ENCODE results near the gene ARHGAP26.

ARHGAP26 gene

DNA sequence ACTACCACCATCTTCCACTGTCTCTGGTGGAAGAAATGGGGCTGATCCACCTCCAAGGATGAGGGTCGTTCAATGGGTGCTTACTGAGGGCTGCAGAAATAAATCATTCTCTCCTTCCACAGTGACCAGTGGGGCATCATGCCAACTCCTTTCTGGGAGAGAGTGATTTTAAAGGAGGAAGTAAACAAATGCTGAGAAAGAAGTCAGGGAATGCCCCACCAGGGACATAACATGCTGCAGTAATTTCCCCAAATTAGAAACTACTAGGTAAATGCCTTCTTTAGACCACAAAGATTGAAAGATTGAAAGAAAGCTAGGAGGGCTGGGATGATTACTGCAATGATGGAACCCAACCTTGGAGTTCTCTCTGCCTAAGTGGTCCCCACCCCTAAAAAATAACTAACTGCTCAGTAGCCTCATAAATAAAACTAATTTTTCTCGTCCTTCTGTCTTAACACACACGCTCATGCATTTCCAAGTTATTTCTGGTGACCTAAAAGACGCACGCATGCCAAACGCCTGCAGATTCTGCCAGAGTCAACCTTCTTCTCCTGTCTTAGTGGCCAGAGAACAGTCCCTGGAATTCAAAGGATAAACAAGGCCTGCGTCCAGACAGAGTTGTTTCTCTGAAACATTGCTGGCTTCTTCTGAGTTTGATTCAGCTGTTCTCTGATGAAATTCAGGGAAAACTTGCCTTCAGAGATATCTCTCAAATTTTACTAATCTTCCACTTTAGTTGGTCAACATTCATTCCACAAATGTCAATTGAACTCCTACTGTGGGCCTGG is 383.3 kb downstream of the ARHGAP26 start:
- no peaks in the 10 kb centered on the region for H3K27me3 ChIP-seq (ENCODE audit: control insufficient read depth, insufficient read depth, low read length)
- H3K9ac ChIP-seq (ENCODE audit: low read length), result no peak overlapping the region
- no peaks in the 10 kb centered on the region for H3K36me3 ChIP-seq (ENCODE audit: control insufficient read depth, insufficient read depth, low read length)
- H3K4me3 ChIP-seq (ENCODE audit: low read length), result no peak overlapping the region
- peaks cover 6% of the 10 kb centered on the region for H3K4me1 ChIP-seq (ENCODE audit: control insufficient read depth, insufficient read depth, low read length)
- H3K9me3 ChIP-seq (ENCODE audit: control insufficient read depth, low read length), result no peaks in the 10 kb centered on the region

DNA sequence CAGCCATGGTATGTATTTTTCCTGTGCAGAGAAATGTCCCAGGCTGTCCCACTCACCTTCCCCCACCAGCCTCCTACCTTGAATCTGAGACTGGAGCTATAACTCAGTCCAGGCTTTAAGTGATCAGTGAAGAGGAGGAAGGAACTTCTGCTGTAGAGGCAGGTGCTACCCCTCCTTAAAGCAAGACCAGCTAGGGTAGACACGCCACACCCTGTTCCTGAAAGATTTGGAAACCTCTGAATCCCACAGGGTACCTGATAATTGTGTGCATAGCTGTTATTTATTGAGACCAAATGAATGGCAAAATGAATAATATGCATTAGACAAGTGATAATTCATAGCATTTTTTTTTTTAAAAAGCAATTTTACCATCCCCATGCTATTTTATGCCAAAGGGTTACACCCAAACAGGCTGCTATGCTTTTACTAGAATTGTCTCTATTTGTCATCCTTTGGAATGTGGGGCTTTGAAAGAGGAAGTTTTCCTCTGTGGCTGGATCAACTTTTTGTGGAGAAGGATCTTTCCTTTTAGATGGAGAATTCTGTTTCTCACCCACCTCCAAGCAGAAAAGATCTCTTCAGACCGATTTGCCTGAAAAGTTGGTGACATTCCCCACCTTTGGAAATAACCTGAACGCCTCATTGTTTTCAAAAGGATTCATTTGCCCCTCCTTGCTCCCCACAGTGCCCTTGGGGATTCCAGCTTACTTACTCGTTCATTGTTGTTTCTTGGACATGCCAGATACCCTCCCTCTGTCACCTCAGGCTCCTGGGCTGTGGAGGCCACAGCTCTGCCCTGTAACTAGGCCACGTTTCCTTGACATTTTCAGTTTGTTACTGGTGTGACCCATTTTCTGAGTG is 384.6 kb downstream of the ARHGAP26 start:
- Histone ChIP-seq H3K27me3 (ENCODE audit: control insufficient read depth, insufficient read depth, low read length) (no peaks in the 10 kb centered on the region), H3K4me1 (ENCODE audit: control insufficient read depth, insufficient read depth, low read length) (peaks cover 6% of the 10 kb centered on the region), H3K9ac (ENCODE audit: low read length) (no peak overlapping the region), H3K9me3 (ENCODE audit: control insufficient read depth, low read length) (no peaks in the 10 kb centered on the region), H3K4me3 (ENCODE audit: low read length) (no peak overlapping the region), H3K36me3 (ENCODE audit: control insufficient read depth, insufficient read depth, low read length) (no peaks in the 10 kb centered on the region)

DNA sequence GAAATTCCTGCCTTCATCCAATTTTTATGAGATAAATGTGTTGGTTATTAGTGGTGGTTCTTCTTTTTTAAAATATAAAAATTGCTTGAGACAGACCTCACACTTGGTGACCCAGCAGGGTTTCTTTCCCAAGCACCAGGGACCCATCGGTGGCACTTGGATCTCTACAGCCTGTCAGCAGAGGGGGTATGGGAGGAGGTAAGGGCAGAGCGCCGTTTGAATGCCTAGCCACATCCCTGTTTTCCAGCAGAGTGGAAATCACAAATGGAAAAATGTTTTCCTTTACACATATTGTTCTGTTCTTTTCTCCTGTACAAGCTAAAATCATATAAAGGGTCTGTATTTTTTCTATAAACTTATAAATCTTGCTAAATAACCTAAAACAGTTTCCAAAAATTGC is 385.3 kb downstream of the ARHGAP26 start:
- H3K4me1 ChIP-seq (ENCODE audit: control insufficient read depth, insufficient read depth, low read length), result peaks cover 6% of the 10 kb centered on the region
- H3K27me3 ChIP-seq (ENCODE audit: control insufficient read depth, insufficient read depth, low read length), result no peaks in the 10 kb centered on the region
- H3K9me3 ChIP-seq (ENCODE audit: control insufficient read depth, low read length), result no peaks in the 10 kb centered on the region
- H3K4me3 ChIP-seq (ENCODE audit: low read length), result no peak overlapping the region
- no peaks in the 10 kb centered on the region for H3K36me3 ChIP-seq (ENCODE audit: control insufficient read depth, insufficient read depth, low read length)
- H3K9ac ChIP-seq (ENCODE audit: low read length), result no peak overlapping the region

GRCh38 chr5:143156086-143156485 is 385.9 kb downstream of the ARHGAP26 start:
- no peak overlapping the region for H3K4me3 ChIP-seq (ENCODE audit: low read length)
- H3K27me3 ChIP-seq (ENCODE audit: control insufficient read depth, insufficient read depth, low read length), result no peaks in the 10 kb centered on the region
- no peak overlapping the region for H3K9ac ChIP-seq (ENCODE audit: low read length)
- H3K4me1 ChIP-seq (ENCODE audit: control insufficient read depth, insufficient read depth, low read length), result peaks cover 6% of the 10 kb centered on the region
- no peaks in the 10 kb centered on the region for H3K36me3 ChIP-seq (ENCODE audit: control insufficient read depth, insufficient read depth, low read length)
- H3K9me3 ChIP-seq (ENCODE audit: control insufficient read depth, low read length), result no peaks in the 10 kb centered on the region

DNA sequence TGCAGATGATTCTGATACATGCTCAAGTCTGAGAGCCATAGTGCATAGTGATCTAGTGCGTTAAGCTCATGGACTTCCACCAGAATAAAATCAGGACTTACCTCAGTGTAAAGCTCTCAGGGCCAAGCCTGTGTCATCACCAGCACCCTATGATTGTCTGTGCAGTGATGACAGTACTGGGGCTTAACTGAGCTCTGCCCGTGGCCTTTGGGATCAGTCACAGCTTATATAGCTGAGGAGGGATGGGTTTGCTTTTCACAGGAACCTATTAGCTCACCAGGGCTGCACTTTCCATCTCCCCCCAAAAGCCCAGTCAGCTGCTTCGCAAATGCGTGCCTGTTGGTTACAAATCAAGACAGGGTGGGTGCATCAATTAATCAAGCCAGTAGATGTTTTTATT is 386.4 kb downstream of the ARHGAP26 start:
- peaks cover 6% of the 10 kb centered on the region for H3K4me1 ChIP-seq (ENCODE audit: control insufficient read depth, insufficient read depth, low read length)
- H3K27me3 ChIP-seq (ENCODE audit: control insufficient read depth, insufficient read depth, low read length), result no peaks in the 10 kb centered on the region
- no peak overlapping the region for H3K9ac ChIP-seq (ENCODE audit: low read length)
- no peaks in the 10 kb centered on the region for H3K9me3 ChIP-seq (ENCODE audit: control insufficient read depth, low read length)
- no peak overlapping the region for H3K4me3 ChIP-seq (ENCODE audit: low read length)
- H3K36me3 ChIP-seq (ENCODE audit: control insufficient read depth, insufficient read depth, low read length), result no peaks in the 10 kb centered on the region

- Histone ChIP-seq H3K9ac (ENCODE audit: low read length) (no peak overlapping the region), H3K36me3 (ENCODE audit: control insufficient read depth, insufficient read depth, low read length) (no peaks in the 10 kb centered on the region), H3K4me1 (ENCODE audit: control insufficient read depth, insufficient read depth, low read length) (no peaks in the 10 kb centered on the region), H3K27me3 (ENCODE audit: control insufficient read depth, insufficient read depth, low read length) (no peaks in the 10 kb centered on the region), H3K4me3 (ENCODE audit: low read length) (no peak overlapping the region), H3K9me3 (ENCODE audit: control insufficient read depth, low read length) (no peaks in the 10 kb centered on the region)
Observed at GRCh38 chr5:143159031-143159430, 388.9 kb downstream of the ARHGAP26 start.

DNA sequence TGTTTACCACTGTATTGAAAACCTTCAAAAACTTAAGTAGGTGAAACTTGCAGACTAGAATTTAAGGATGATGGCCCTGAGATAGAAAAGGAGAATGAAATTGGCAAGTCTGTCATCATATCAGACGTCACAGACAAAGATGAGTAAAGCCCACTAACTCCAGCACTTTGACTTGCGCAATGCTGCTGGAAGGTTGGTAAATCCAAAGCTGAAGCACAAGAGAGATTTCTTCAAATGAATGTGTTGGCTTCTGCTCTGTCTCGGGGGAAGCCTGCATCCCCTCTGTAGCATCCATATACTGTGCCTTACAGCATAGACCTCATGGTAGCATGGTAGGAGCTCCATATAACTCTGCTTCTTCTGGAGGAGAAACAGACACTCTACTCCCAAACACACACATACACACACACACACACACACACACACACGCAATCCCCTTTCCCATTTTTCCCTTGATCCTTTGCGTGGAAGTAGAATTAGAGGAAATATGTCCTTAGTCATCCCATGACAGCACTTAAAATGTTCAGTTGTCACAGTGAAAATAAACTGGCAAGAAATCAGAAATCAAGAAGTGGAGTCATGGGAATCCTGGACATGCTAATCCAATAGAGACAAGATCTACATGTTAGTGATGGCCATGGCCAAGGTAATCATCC is 391.8 kb downstream of the ARHGAP26 start:
- Histone ChIP-seq H3K9ac (ENCODE audit: low read length) (no peak overlapping the region), H3K36me3 (ENCODE audit: control insufficient read depth, insufficient read depth, low read length) (no peaks in the 10 kb centered on the region), H3K4me1 (ENCODE audit: control insufficient read depth, insufficient read depth, low read length) (no peaks in the 10 kb centered on the region), H3K4me3 (ENCODE audit: low read length) (no peak overlapping the region), H3K9me3 (ENCODE audit: control insufficient read depth, low read length) (no peaks in the 10 kb centered on the region), H3K27me3 (ENCODE audit: control insufficient read depth, insufficient read depth, low read length) (no peaks in the 10 kb centered on the region)

DNA sequence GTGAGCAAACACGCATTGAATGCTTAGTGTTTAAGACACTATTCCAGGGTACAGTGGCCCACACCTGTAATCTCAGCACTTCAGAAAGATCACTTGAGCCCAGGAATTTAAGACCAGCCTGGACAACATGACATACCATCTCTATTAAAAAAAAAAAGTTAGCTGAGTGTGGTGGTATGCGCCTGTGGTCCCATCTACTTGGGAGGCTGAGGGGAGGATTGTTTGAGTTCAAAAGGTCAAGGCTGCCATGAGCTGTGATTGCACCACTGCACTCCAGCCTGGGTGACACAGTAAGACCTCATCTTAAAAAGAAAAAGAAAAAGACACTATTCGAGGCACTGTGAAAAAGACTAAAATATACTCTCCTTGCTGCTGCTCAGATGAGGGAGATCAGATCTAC is 392.6 kb downstream of the ARHGAP26 start:
- no peaks in the 10 kb centered on the region for H3K9me3 ChIP-seq (ENCODE audit: control insufficient read depth, low read length)
- H3K27me3 ChIP-seq (ENCODE audit: control insufficient read depth, insufficient read depth, low read length), result no peaks in the 10 kb centered on the region
- H3K4me3 ChIP-seq (ENCODE audit: low read length), result no peak overlapping the region
- no peak overlapping the region for H3K9ac ChIP-seq (ENCODE audit: low read length)
- H3K4me1 ChIP-seq (ENCODE audit: control insufficient read depth, insufficient read depth, low read length), result no peaks in the 10 kb centered on the region
- no peaks in the 10 kb centered on the region for H3K36me3 ChIP-seq (ENCODE audit: control insufficient read depth, insufficient read depth, low read length)

GRCh38 chr5:143164557-143164956 is 394.4 kb downstream of the ARHGAP26 start:
- Histone ChIP-seq H3K4me3 (ENCODE audit: low read length) (no peak overlapping the region), H3K36me3 (ENCODE audit: control insufficient read depth, insufficient read depth, low read length) (no peaks in the 10 kb centered on the region), H3K27me3 (ENCODE audit: control insufficient read depth, insufficient read depth, low read length) (no peaks in the 10 kb centered on the region)

DNA sequence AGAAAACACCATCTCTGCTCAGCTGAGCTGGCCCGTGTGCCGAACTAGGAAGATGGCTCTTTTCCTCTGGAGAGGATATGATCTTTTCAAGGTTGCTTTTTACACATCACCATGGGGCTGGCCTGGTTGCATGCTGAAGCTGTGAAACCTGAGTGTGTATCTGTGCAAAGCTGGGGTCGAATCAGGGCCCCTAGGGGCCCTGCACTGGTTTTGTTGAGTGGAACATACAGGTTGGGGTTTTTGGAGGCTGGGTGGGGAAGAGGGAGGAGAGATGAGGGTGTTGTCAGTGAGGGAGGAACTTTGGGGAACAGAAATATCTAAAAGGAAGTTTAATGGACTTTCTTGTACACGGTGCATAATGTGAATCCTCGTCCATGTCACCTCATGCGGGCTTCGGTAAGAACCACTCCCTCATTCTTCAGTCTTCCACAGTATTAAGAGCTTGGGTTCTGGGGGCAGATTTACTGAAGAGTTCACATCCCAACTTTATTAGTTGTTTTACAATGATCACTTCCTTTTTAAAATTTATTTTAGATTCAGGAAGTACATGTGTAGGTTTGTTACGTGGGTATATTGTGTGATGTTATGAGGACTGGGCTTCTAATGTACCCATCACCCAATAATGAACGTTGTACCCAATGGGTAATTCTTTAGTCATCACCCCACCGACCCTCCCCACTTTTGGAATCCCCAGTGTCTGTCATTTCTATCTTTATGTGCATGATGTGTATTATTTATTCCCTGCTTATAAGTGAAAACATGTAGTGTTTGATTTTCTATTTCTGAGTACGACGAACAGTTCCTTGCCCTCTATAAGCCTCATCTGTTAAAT is 395.1 kb downstream of the ARHGAP26 start:
- Histone ChIP-seq H3K4me1 (ENCODE audit: control insufficient read depth, insufficient read depth, low read length) (no peaks in the 10 kb centered on the region), H3K9me3 (ENCODE audit: control insufficient read depth, low read length) (no peaks in the 10 kb centered on the region), H3K36me3 (ENCODE audit: control insufficient read depth, insufficient read depth, low read length) (no peaks in the 10 kb centered on the region), H3K4me3 (ENCODE audit: low read length) (no peak overlapping the region), H3K9ac (ENCODE audit: low read length) (no peak overlapping the region), H3K27me3 (ENCODE audit: control insufficient read depth, insufficient read depth, low read length) (no peaks in the 10 kb centered on the region)

More at GRCh38 chr5:143164557-143164956, 394.4 kb downstream of the ARHGAP26 start:
- Histone ChIP-seq H3K4me1 (ENCODE audit: control insufficient read depth, insufficient read depth, low read length) (no peaks in the 10 kb centered on the region), H3K9ac (ENCODE audit: low read length) (no peak overlapping the region), H3K9me3 (ENCODE audit: control insufficient read depth, low read length) (no peaks in the 10 kb centered on the region)

- H3K27me3 ChIP-seq (ENCODE audit: control insufficient read depth, insufficient read depth, low read length), result no peaks in the 10 kb centered on the region
- no peak overlapping the region for H3K4me3 ChIP-seq (ENCODE audit: low read length)
- H3K36me3 ChIP-seq (ENCODE audit: control insufficient read depth, insufficient read depth, low read length), result no peaks in the 10 kb centered on the region
- H3K9me3 ChIP-seq (ENCODE audit: control insufficient read depth, low read length), result no peaks in the 10 kb centered on the region
- no peaks in the 10 kb centered on the region for H3K4me1 ChIP-seq (ENCODE audit: control insufficient read depth, insufficient read depth, low read length)
- no peak overlapping the region for H3K9ac ChIP-seq (ENCODE audit: low read length)
Observed at GRCh38 chr5:143166090-143166489, 395.9 kb downstream of the ARHGAP26 start.
